ENCODE results near the gene ANKRD17.

Gene ANKRD17

DNA sequence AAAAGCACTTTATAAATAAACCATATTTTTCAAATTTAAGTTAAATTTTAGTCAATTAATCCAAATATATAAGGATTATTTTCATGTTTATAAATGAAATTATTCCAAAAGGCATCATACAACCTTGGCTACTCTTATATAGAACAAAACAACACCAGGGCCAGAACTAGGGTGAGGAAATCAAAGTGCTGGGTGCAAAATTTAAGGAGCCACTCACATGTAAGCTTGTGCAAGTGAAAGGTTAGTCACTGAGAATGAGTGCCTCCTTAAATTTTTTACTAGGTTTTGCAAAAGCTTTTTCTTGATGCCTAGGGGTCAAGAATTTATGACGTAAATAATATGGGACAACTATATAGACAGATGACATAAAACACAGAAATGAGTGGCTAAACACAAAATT lies 105.7 kb downstream of the ANKRD17 start:
- Histone ChIP-seq H3K79me1 (replicated peaks; ENCODE audit: low read length, poor library complexity, severe bottlenecking) (peaks cover 18% of the 10 kb centered on the region), H3K9me3 (ENCODE audit: control insufficient read depth, low read length) (no peaks in the 10 kb centered on the region)

DNA sequence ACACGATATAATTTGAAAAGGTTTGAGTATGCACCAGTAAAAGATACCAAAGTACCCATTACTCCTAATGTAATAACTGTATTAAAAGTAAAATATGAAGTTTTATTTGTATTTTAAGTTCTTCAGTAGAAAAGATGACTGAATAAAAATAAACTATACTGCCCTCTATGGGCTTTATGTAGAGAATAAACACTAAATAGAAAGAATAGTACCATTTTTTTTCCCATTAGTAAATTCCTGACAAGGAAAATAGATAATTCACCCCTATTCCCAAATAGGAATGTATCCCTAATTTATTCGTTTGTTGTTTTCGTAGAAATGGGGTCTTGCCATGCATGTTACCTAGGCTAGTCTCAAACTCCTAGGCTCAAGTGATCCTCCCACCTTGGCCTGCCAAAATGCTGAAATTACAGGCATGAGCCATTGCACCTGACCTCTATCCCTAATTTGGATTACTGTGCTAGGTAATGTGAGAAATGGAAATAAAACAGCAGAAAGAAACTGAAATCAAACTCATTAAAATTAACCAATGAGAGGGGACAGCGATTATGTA lies 115.5 kb downstream of the ANKRD17 start:
- Histone ChIP-seq H3K27ac (ENCODE audit: low read length, poor library complexity, severe bottlenecking) (no peak overlapping the region), H4K91ac (ENCODE audit: low read length) (no peak overlapping the region), H4K8ac (ENCODE audit: low read length) (no peak overlapping the region), H3K79me1 (replicated peaks; ENCODE audit: low read length, poor library complexity, severe bottlenecking) (peaks cover 8% of the 10 kb centered on the region), H3K23ac (ENCODE audit: low read length in 2 of 2) (no peak overlapping the region), H2AK5ac (ENCODE audit: low read length, severe bottlenecking) (no peak overlapping the region), H2AFZ (ENCODE audit: low read depth, low read length) (no peak overlapping the region), H2BK5ac (ENCODE audit: low read depth, low read length, poor library complexity, severe bottlenecking) (no peak overlapping the region), H2BK15ac (ENCODE audit: low read depth, poor library complexity, severe bottlenecking) (no peak overlapping the region), H2BK120ac (ENCODE audit: low read depth, low read length) (no peak overlapping the region), H3K4me3 (ENCODE audit: insufficient read depth in 1 of 2, low read depth in 1 of 2, low read length in 2 of 2) (no peak overlapping the region), H3K9ac (ENCODE audit: low read length) (no peak overlapping the region), H3K27me3 (ENCODE audit: control insufficient read depth in 1 of 2, insufficient read depth in 1 of 2, low read length in 2 of 2) (no peaks in the 10 kb centered on the region), H3K18ac (ENCODE audit: low read depth in 1 of 2, low read length in 2 of 2) (no peak overlapping the region), H3K14ac (ENCODE audit: low read length in 2 of 2) (no peak overlapping the region), H3K9me3 (ENCODE audit: control insufficient read depth, low read length) (no peaks in the 10 kb centered on the region), H3K36me3 (ENCODE audit: control insufficient read depth in 1 of 2, insufficient read depth in 2 of 2, low read depth in 1 of 2, low read length in 2 of 2) (peaks cover 10 to 94% of the 10 kb centered on the region in 2 experiments), H3K4me1 (ENCODE audit: control insufficient read depth, insufficient read depth, low read depth, low read length) (peaks cover 2% of the 10 kb centered on the region), H3K4me2 (ENCODE audit: low read length, poor library complexity, severe bottlenecking) (no peak overlapping the region), H3K4ac (ENCODE audit: low read depth in 1 of 2, low read length in 2 of 2) (no peak overlapping the region), H2BK12ac (ENCODE audit: low read length in 2 of 2) (no peak overlapping the region)
- DNase-seq = peak; percentile 10
- 94% methylated on average over 2 of the region's 4 CpGs for WGBS

More for the DNA sequence above, 105.7 kb downstream of the ANKRD17 start:
- no peak overlapping the region for H2AFZ ChIP-seq (ENCODE audit: low read depth, low read length)
- H2BK120ac ChIP-seq (ENCODE audit: low read depth, low read length) = no peak overlapping the region
- H3K4me3 ChIP-seq (ENCODE audit: insufficient read depth in 1 of 2, low read depth in 1 of 2, low read length in 2 of 2) = no peak overlapping the region
- H3K4me2 ChIP-seq (ENCODE audit: low read length, poor library complexity, severe bottlenecking) = no peak overlapping the region
- H3K18ac ChIP-seq (ENCODE audit: low read depth in 1 of 2, low read length in 2 of 2) = no peak overlapping the region
- WGBS = no CpG with 5 or more reads among the region's 1 CpG
- no peak overlapping the region for H3K4ac ChIP-seq (ENCODE audit: low read depth in 1 of 2, low read length in 2 of 2)
- no peak overlapping the region for H3K14ac ChIP-seq (ENCODE audit: low read length in 2 of 2)
- H2BK12ac ChIP-seq (ENCODE audit: low read length in 2 of 2) = no peak overlapping the region
- H2BK15ac ChIP-seq (ENCODE audit: low read depth, poor library complexity, severe bottlenecking) = no peak overlapping the region
- DNase-seq = no peak
- no peak overlapping the region for H3K27ac ChIP-seq (ENCODE audit: low read length, poor library complexity, severe bottlenecking)
- no peak overlapping the region for H2AK5ac ChIP-seq (ENCODE audit: low read length, severe bottlenecking)
- no peak overlapping the region for H3K9ac ChIP-seq (ENCODE audit: low read length)
- no peak overlapping the region for H4K8ac ChIP-seq (ENCODE audit: low read length)
- no peak overlapping the region for H3K23ac ChIP-seq (ENCODE audit: low read length in 2 of 2)
- H3K4me1 ChIP-seq (ENCODE audit: control insufficient read depth, insufficient read depth, low read depth, low read length) = no peaks in the 10 kb centered on the region
- no peaks in the 10 kb centered on the region for H3K27me3 ChIP-seq (ENCODE audit: control insufficient read depth in 1 of 2, insufficient read depth in 1 of 2, low read length in 2 of 2)
- peaks cover 9 to 73% of the 10 kb centered on the region in 2 experiments for H3K36me3 ChIP-seq (ENCODE audit: control insufficient read depth in 1 of 2, insufficient read depth in 2 of 2, low read depth in 1 of 2, low read length in 2 of 2)
- no peak overlapping the region for H4K91ac ChIP-seq (ENCODE audit: low read length)
- H2BK5ac ChIP-seq (ENCODE audit: low read depth, low read length, poor library complexity, severe bottlenecking) = no peak overlapping the region

DNA sequence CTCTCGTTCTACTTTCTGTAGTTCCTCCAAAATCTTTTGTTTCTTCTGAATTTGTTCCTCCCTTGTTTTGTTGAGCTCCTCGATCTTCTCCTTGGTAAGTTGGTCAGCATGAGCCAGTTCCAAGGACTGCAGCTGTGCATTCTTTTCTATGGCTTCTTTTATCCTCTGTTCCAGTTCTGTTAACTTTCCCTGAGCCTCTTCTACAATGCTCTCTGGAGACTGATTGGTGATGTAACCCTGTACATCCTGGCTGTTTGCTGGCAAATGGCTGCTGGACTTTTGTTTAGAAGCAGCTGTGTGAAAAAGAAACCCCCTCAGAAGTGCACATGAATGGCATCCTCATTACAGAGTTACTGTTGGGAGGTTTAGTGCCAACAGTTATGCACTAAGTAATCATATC lies 118.6 kb downstream of the ANKRD17 start:
- peaks cover 10 to 92% of the 10 kb centered on the region in 2 experiments for H3K36me3 ChIP-seq (ENCODE audit: control insufficient read depth in 1 of 2, insufficient read depth in 2 of 2, low read depth in 1 of 2, low read length in 2 of 2)
- no peaks in the 10 kb centered on the region for H3K27me3 ChIP-seq (ENCODE audit: control insufficient read depth in 1 of 2, insufficient read depth in 1 of 2, low read length in 2 of 2)
- no peak overlapping the region for H3K18ac ChIP-seq (ENCODE audit: low read depth in 1 of 2, low read length in 2 of 2)
- no peak overlapping the region for H3K23ac ChIP-seq (ENCODE audit: low read length in 2 of 2)
- H2BK12ac ChIP-seq (ENCODE audit: low read length in 2 of 2) = no peak overlapping the region
- H2BK120ac ChIP-seq (ENCODE audit: low read depth, low read length) = no peak overlapping the region
- no peak overlapping the region for H3K9ac ChIP-seq (ENCODE audit: low read length)
- WGBS = 99% methylated on average over 2 of the region's 2 CpGs
- H3K9me3 ChIP-seq (ENCODE audit: control insufficient read depth, low read length) = no peaks in the 10 kb centered on the region
- H4K8ac ChIP-seq (ENCODE audit: low read length) = no peak overlapping the region
- no peak overlapping the region for H2BK5ac ChIP-seq (ENCODE audit: low read depth, low read length, poor library complexity, severe bottlenecking)
- no peak overlapping the region for H2AFZ ChIP-seq (ENCODE audit: low read depth, low read length)
- peak overlapping the region; percentile 17 for H3K27ac ChIP-seq (ENCODE audit: low read length, poor library complexity, severe bottlenecking)
- H3K79me1 ChIP-seq (replicated peaks; ENCODE audit: low read length, poor library complexity, severe bottlenecking) = peaks cover 9% of the 10 kb centered on the region
- no peak overlapping the region for H3K4me2 ChIP-seq (ENCODE audit: low read length, poor library complexity, severe bottlenecking)
- H2AK5ac ChIP-seq (ENCODE audit: low read length, severe bottlenecking) = no peak overlapping the region
- no peak overlapping the region for H3K4me3 ChIP-seq (ENCODE audit: insufficient read depth in 1 of 2, low read depth in 1 of 2, low read length in 2 of 2)
- H3K14ac ChIP-seq (ENCODE audit: low read length in 2 of 2) = no peak overlapping the region
- peaks cover 2% of the 10 kb centered on the region for H3K4me1 ChIP-seq (ENCODE audit: control insufficient read depth, insufficient read depth, low read depth, low read length)
- no peak overlapping the region for H4K91ac ChIP-seq (ENCODE audit: low read length)
- H3K4ac ChIP-seq (ENCODE audit: low read depth in 1 of 2, low read length in 2 of 2) = no peak overlapping the region
- no peak overlapping the region for H2BK15ac ChIP-seq (ENCODE audit: low read depth, poor library complexity, severe bottlenecking)
- DNase-seq = peak; percentile 38

DNA sequence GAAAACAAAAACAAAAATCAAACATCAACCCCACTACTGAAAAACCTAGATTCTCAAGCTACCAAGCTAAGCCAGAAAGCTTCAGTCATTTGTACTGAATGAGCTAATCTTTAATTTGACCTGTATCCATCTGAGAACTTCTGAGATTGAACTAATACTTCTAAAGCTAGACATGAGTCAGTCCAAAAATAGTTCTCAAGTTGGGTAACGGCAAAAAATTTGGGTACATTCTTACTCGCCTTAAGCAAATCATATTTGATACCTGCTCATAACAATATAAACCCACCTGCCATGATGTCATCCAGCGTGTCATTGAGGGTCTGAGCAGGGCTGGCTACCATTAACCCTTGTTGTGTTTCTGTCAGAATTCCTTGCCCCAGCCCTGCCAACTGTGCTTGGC lies 119.4 kb downstream of the ANKRD17 start:
- Histone ChIP-seq H3K9me3 (ENCODE audit: control insufficient read depth, low read length) (no peaks in the 10 kb centered on the region), H3K4ac (ENCODE audit: low read depth in 1 of 2, low read length in 2 of 2) (no peak overlapping the region), H2BK12ac (ENCODE audit: low read length in 2 of 2) (no peak overlapping the region), H4K91ac (ENCODE audit: low read length) (no peak overlapping the region), H4K8ac (ENCODE audit: low read length) (no peak overlapping the region), H3K14ac (ENCODE audit: low read length in 2 of 2) (no peak overlapping the region), H3K79me1 (replicated peaks; ENCODE audit: low read length, poor library complexity, severe bottlenecking) (peaks cover 10% of the 10 kb centered on the region), H3K27me3 (ENCODE audit: control insufficient read depth in 1 of 2, insufficient read depth in 1 of 2, low read length in 2 of 2) (no peaks in the 10 kb centered on the region), H3K36me3 (ENCODE audit: control insufficient read depth in 1 of 2, insufficient read depth in 2 of 2, low read depth in 1 of 2, low read length in 2 of 2) (peaks cover 10 to 92% of the 10 kb centered on the region in 2 experiments), H3K4me1 (ENCODE audit: control insufficient read depth, insufficient read depth, low read depth, low read length) (peaks cover 2% of the 10 kb centered on the region), H3K9ac (ENCODE audit: low read length) (no peak overlapping the region), H3K27ac (ENCODE audit: low read length, poor library complexity, severe bottlenecking) (no peak overlapping the region), H2BK5ac (ENCODE audit: low read depth, low read length, poor library complexity, severe bottlenecking) (no peak overlapping the region), H2AK5ac (ENCODE audit: low read length, severe bottlenecking) (no peak overlapping the region), H2BK120ac (ENCODE audit: low read depth, low read length) (no peak overlapping the region), H2AFZ (ENCODE audit: low read depth, low read length) (no peak overlapping the region), H3K4me3 (ENCODE audit: insufficient read depth in 1 of 2, low read depth in 1 of 2, low read length in 2 of 2) (no peak overlapping the region), H2BK15ac (ENCODE audit: low read depth, poor library complexity, severe bottlenecking) (no peak overlapping the region), H3K4me2 (ENCODE audit: low read length, poor library complexity, severe bottlenecking) (no peak overlapping the region), H3K23ac (ENCODE audit: low read length in 2 of 2) (no peak overlapping the region), H3K18ac (ENCODE audit: low read depth in 1 of 2, low read length in 2 of 2) (no peak overlapping the region)
- WGBS = 95% methylated on average over 3 of the region's 3 CpGs
- no peak for DNase-seq

Measured in mesenchymal stem cell (in vitro differentiated cells and primary cell).